Measurements from ENCODE around the gene NEU2. TPM values are rescaled to one million over a fixed set of nuclear protein-coding genes. Genes with fewer than 3 reads are reported as not detected.
A peak's percentile ranks its signal among the peaks of the same experiment; 100 is the strongest.

Gene NEU2
- total and polyA plus RNA-seq, 10 of the 15 experiments (the other 5 are each of a cell fraction or from before 2014, with no cell fraction given), result not detected

- no peak for TF ChIP-seq E2F8 (IDR thresholded peaks at IDR 0.05; ENCODE audit: low read depth, partially characterized antibody)
- no peak for TF ChIP-seq REST (IDR thresholded peaks at IDR 0.05; ENCODE audit: low read depth, low read length)
- no peak for TF ChIP-seq PAX8 (IDR thresholded peaks at IDR 0.05)
- peak; percentile 83 for TF ChIP-seq KLF5 (IDR thresholded peaks at IDR 0.05; ENCODE audit: partially characterized antibody)
- TF ChIP-seq STAT1 (conservative IDR thresholded peaks at IDR 0.05), result no peak
- peak; percentile 94 for TF ChIP-seq MEF2B (IDR thresholded peaks at IDR 0.05; ENCODE audit: partially characterized antibody, poor library complexity, severe bottlenecking)
- TF ChIP-seq SUZ12 (IDR thresholded peaks at IDR 0.05; ENCODE audit: unreplicated experiment), result no peak
- no peak for TF ChIP-seq HCFC1 (IDR thresholded peaks at IDR 0.05; ENCODE audit: low read length)
- TF ChIP-seq BRCA1 (IDR thresholded peaks at IDR 0.05; ENCODE audit: low read depth, low read length), result no peak
- no peak for TF ChIP-seq TAF1 (IDR thresholded peaks at IDR 0.05; ENCODE audit: borderline replicate concordance, low read depth, low read length)
- TF ChIP-seq NFYB (IDR thresholded peaks at IDR 0.05; ENCODE audit: insufficient read depth, low read depth, low read length), result no peak
- TF ChIP-seq NR2C1 (IDR thresholded peaks at IDR 0.05), result no peak
- no peak for TF ChIP-seq BCLAF1 (IDR thresholded peaks at IDR 0.05)
- no peak for TF ChIP-seq IRF3 (IDR thresholded peaks at IDR 0.05)
- TF ChIP-seq MXI1 (IDR thresholded peaks at IDR 0.05; ENCODE audit: low read depth, low read length), result peak; percentile 86
- TF ChIP-seq TCF12 (IDR thresholded peaks at IDR 0.05; ENCODE audit: low read depth, low read length), result peak; percentile 46; the same call in 1 of the 2 replicates
- no peak for TF ChIP-seq CREB1 (IDR thresholded peaks at IDR 0.05; ENCODE audit: low read depth)
- TF ChIP-seq SPI1 (IDR thresholded peaks at IDR 0.05; ENCODE audit: borderline replicate concordance, insufficient read depth, low read depth, low read length), result peak; percentile 91
Measured at GRCh38 chr2:233079473-233079877, 47.0 kb downstream of the NEU2 start (continued).
